Smooth muscle cell (in vitro differentiated cells): ENCODE results near the gene CACUL1. TPM values are rescaled to one million over a fixed set of nuclear protein-coding genes. Genes with fewer than 3 reads are reported as not detected.

Experiments used
- DNase-seq: peaks from one replicate; lab custom pipeline; 2025; ENCODE audit not compliant: unreplicated experiment; lab: John Stamatoyannopoulos, UW
- H2AFZ ChIP-seq: fragments of 200-600 bp; sonication (generic); 2 replicates; pipeline ENCODE4 v1.6.0; 2016; ENCODE audit warnings: antibody characterized with exemption, low read depth, mild to moderate bottlenecking
- H3F3A ChIP-seq: fragments of 200-600 bp; sonication (generic); 2 replicates; pipeline ENCODE4 v1.6.0; 2017; ENCODE audit warnings: antibody characterized with exemption, low read depth
- H3K27ac ChIP-seq: fragments of 200-600 bp; sonication (generic); 2 replicates; pipeline ENCODE4 v1.5.1; 2016; ENCODE audit warnings: low read depth, mild to moderate bottlenecking
- H3K27me3 ChIP-seq: fragments of 200-600 bp; sonication (generic); 2 replicates; pipeline ENCODE4 v1.6.1; 2016; ENCODE audit warnings: low read depth, mild to moderate bottlenecking
- H3K36me3 ChIP-seq: fragments of 200-600 bp; sonication (generic); 2 replicates; pipeline ENCODE4 v1.5.1; 2016; ENCODE audit warnings: low read depth
- H3K4me1 ChIP-seq: fragments of 200-600 bp; sonication (generic); 2 replicates; pipeline ENCODE4 v1.5.1; 2016; ENCODE audit warnings: low read depth
- H3K4me2 ChIP-seq: fragments of 200-600 bp; sonication (generic); 2 replicates; pipeline ENCODE4 v1.6.0; 2016; ENCODE audit warnings: mild to moderate bottlenecking
- H3K4me3 ChIP-seq: fragments of 200-600 bp; sonication (generic); 2 replicates; pipeline ENCODE4 v1.5.1; 2016; ENCODE audit warnings: mild to moderate bottlenecking
- H3K79me2 ChIP-seq: fragments of 200-600 bp; sonication (generic); 2 replicates; pipeline ENCODE4 v1.6.0; 2016; ENCODE audit warnings: low read depth, mild to moderate bottlenecking
- H3K9ac ChIP-seq: fragments of 200-600 bp; sonication (generic); 2 replicates; pipeline ENCODE4 v1.6.0; 2016; ENCODE audit warnings: low read depth
- H3K9me3 ChIP-seq: fragments of 200-600 bp; sonication (generic); replicated peaks from 2 replicates; pipeline ENCODE4 v1.5.1; 2016; ENCODE audit warnings: low read depth
- H4K20me1 ChIP-seq: fragments of 200-600 bp; sonication (generic); 2 replicates; pipeline ENCODE4 v1.6.0; 2016; ENCODE audit warnings: low read depth
- CTCF ChIP-seq: fragments of 200-600 bp; sonication (generic); IDR thresholded peaks from 2 replicates; pipeline ENCODE4 v1.5.1; 2017; ENCODE audit warnings: borderline replicate concordance, mild to moderate bottlenecking, antibody characterized with exemption; ENCODE audit not compliant: insufficient read depth, poor library complexity, severe bottlenecking
- WGBS: methylation state at CpG from one replicate; pipeline ENCODE4 v1.1.7; 2016; ENCODE audit warnings: low lambda C conversion rate; 5-methylcytosine and 5-hydroxymethylcytosine counted together
- polyA plus RNA-seq: library from polyadenylated mRNA; unstranded; fragments of >200 nt; fragmentation: Nextera tagmentation; extraction: Ambion mirVana; gene quantifications from 2 replicates; pipeline ENCODE4 v1.2.1, GENCODE V29; 2016
- total RNA-seq: library from RNA; depleted of rRNA; stranded (reverse); fragments of >200 nt; gene quantifications from 2 replicates; pipeline ENCODE4 v1.2.3, GENCODE V29; 2014

Gene CACUL1
- total and polyA plus RNA-seq, 2 experiments from 2014 or later: 24.8 to 25.6 TPM

GRCh38 chr10:118730756-118731456 is 23.9 kb downstream of the CACUL1 start:
- no peak overlapping the region for H3K4me2 ChIP-seq
- H3K27me3 ChIP-seq: no peaks in the 10 kb centered on the region
- H3K9me3 ChIP-seq: no peaks in the 10 kb centered on the region
- H3K4me1 ChIP-seq: peaks cover 6% of the 10 kb centered on the region
- H3K9ac ChIP-seq: peak overlapping the region; percentile 17
- no peaks in the 10 kb centered on the region for H3F3A ChIP-seq
- no peak for DNase-seq
- H3K27ac ChIP-seq: peak overlapping the region; percentile 7
- peaks cover 3% of the 10 kb centered on the region for H3K36me3 ChIP-seq
- no peak overlapping the region for H2AFZ ChIP-seq
- no peak overlapping the region for H3K4me3 ChIP-seq
- no peak for TF ChIP-seq CTCF
- H4K20me1 ChIP-seq: peaks cover 100% of the 10 kb centered on the region
- H3K79me2 ChIP-seq: peaks cover 84% of the 10 kb centered on the region
- WGBS: 72% methylated on average over 7 of the region's 7 CpGs

GRCh38 chr10:118729641-118730258 is 25.0 kb downstream of the CACUL1 start:
- Histone ChIP-seq H3F3A (no peaks in the 10 kb centered on the region), H2AFZ (no peak overlapping the region), H3K27me3 (no peaks in the 10 kb centered on the region), H3K79me2 (peaks cover 78% of the 10 kb centered on the region), H3K36me3 (peaks cover 3% of the 10 kb centered on the region), H3K4me3 (no peak overlapping the region), H3K4me1 (peaks cover 6% of the 10 kb centered on the region), H3K27ac (no peak overlapping the region), H3K4me2 (no peak overlapping the region), H3K9me3 (no peaks in the 10 kb centered on the region), H3K9ac (no peak overlapping the region), H4K20me1 (peaks cover 100% of the 10 kb centered on the region)
- no peak for TF ChIP-seq CTCF
- no peak for DNase-seq
- 91% methylated on average over 2 of the region's 2 CpGs for WGBS

GRCh38 chr10:118729200-118729599 is 25.6 kb downstream of the CACUL1 start:
- no peak overlapping the region for H3K4me2 ChIP-seq
- H3K9ac ChIP-seq: no peak overlapping the region
- no peak overlapping the region for H2AFZ ChIP-seq
- H3F3A ChIP-seq: no peaks in the 10 kb centered on the region
- H4K20me1 ChIP-seq: peaks cover 100% of the 10 kb centered on the region
- no peak for TF ChIP-seq CTCF
- no peak for DNase-seq
- H3K9me3 ChIP-seq: no peaks in the 10 kb centered on the region
- H3K27me3 ChIP-seq: no peaks in the 10 kb centered on the region
- peaks cover 3% of the 10 kb centered on the region for H3K36me3 ChIP-seq
- H3K4me3 ChIP-seq: no peak overlapping the region
- H3K4me1 ChIP-seq: peaks cover 6% of the 10 kb centered on the region
- H3K79me2 ChIP-seq: peaks cover 72% of the 10 kb centered on the region
- H3K27ac ChIP-seq: no peak overlapping the region
- WGBS: 98% methylated on average over 3 of the region's 3 CpGs
